SK-N-SH (cell line): ENCODE measurements around the gene BIRC3. TPM values are rescaled to one million over a fixed set of nuclear protein-coding genes. Genes with fewer than 3 reads are reported as not detected.

Source experiments
- CTCF ChIA-PET: fragments of 300-600, 350-600 bp; formaldehyde crosslinking; extraction: SDS; loops from one replicate; lab custom pipeline; 2021; lab: Yijun Ruan, JAX
- POLR2A ChIA-PET: fragments of 350-600 bp; sonication (Branson Sonifier 250); formaldehyde crosslinking; extraction: SDS; loops from one replicate; lab custom pipeline; 2020; ENCODE audit warnings: antibody characterized with exemption, inconsistent platforms; lab: Yijun Ruan, JAX
- DNase-seq: peaks from one replicate; pipeline ENCODE4 v3.0.0; 2012
- H2AFZ ChIP-seq: fragments of 200-600 bp; sonication (generic); 2 replicates; pipeline ENCODE4 v1.8.1; 2016; ENCODE audit warnings: antibody characterized with exemption, mild to moderate bottlenecking, low read depth
- H3F3A ChIP-seq: fragments of 200-600 bp; sonication (generic); replicated peaks from 2 replicates; pipeline ENCODE3; 2016; ENCODE audit warnings: antibody characterized with exemption, mild to moderate bottlenecking; ENCODE audit not compliant: insufficient read depth
- H3K27ac ChIP-seq, 2 experiments: fragments of 200-500 bp in 1 of 2; fragments of 200-600 bp in 1 of 2; sonication (Bioruptor generic) in 1 of 2; sonication (generic), shearing (Covaris generic) in 1 of 2; 2 replicates each; pipeline versions ENCODE4 v1.5.1 to v1.6.1; 2014 to 2016; ENCODE audit warnings: low read depth in 2 of 2, inconsistent platforms in 1 of 2, low read length in 1 of 2, mild to moderate bottlenecking in 1 of 2, mixed read lengths in 1 of 2
- H3K27me3 ChIP-seq: fragments of 200-600 bp; sonication (generic), shearing (Covaris generic); 2 replicates; pipeline ENCODE4 v1.6.1; 2016; ENCODE audit warnings: mixed run types; ENCODE audit not compliant: insufficient read depth
- H3K36me3 ChIP-seq, 2 experiments: fragments of 200-500 bp in 1 of 2; fragments of 200-600 bp in 1 of 2; sonication (Bioruptor generic) in 1 of 2; sonication (generic) in 1 of 2; replicated peaks in 1 of 2; 2 replicates each; pipeline versions ENCODE3 to v1.5.1; 2014 to 2016; ENCODE audit warnings: low read length in 1 of 2, mild to moderate bottlenecking in 1 of 2; ENCODE audit not compliant: insufficient read depth in 2 of 2, control insufficient read depth in 1 of 2
- H3K4me1 ChIP-seq, 2 experiments: fragments of 200-500 bp in 1 of 2; fragments of 200-600 bp in 1 of 2; sonication (Bioruptor generic) in 1 of 2; sonication (generic), shearing (Covaris generic) in 1 of 2; 2 replicates each; pipeline versions ENCODE4 v1.5.1 to v1.6.1; 2014 to 2016; ENCODE audit warnings: low read depth in 1 of 2, low read length in 1 of 2, mixed run types in 1 of 2; ENCODE audit not compliant: insufficient read depth in 2 of 2, control insufficient read depth in 1 of 2
- H3K4me2 ChIP-seq: fragments of 200-600 bp; sonication (generic), shearing (Covaris generic); 2 replicates; pipeline ENCODE4 v1.6.1; 2017; ENCODE audit warnings: mixed run types
- H3K4me3 ChIP-seq, 2 experiments: fragments of 200-500 bp in 1 of 2; fragments of 200-600 bp in 1 of 2; sonication (Bioruptor generic) in 1 of 2; sonication (generic), shearing (Covaris generic) in 1 of 2; 2 replicates each; pipeline versions ENCODE4 v1.5.1 to v1.8.1; 2014 to 2016; ENCODE audit warnings: low read depth in 2 of 2, inconsistent platforms in 1 of 2, low read length in 1 of 2, mild to moderate bottlenecking in 1 of 2, mixed read lengths in 1 of 2, moderate library complexity in 1 of 2
- H3K79me2 ChIP-seq: fragments of 200-600 bp; sonication (generic); 2 replicates; pipeline ENCODE4 v1.8.1; 2017; ENCODE audit warnings: mild to moderate bottlenecking; ENCODE audit not compliant: insufficient read depth
- H3K9ac ChIP-seq: fragments of 200-600 bp; sonication (generic); 2 replicates; pipeline ENCODE4 v1.6.1; 2017; ENCODE audit warnings: mixed run types
- H3K9me2 ChIP-seq: fragments of 200-600 bp; sonication (generic); 2 replicates; pipeline ENCODE4 v1.6.1; 2017; ENCODE audit warnings: mixed run types
- H3K9me3 ChIP-seq: fragments of 200-600 bp; sonication (generic); 2 replicates; pipeline ENCODE4 v1.6.1; 2017; ENCODE audit warnings: mixed run types, mild to moderate bottlenecking, moderate library complexity
- H4K20me1 ChIP-seq: fragments of 200-600 bp; sonication (generic); 2 replicates; pipeline ENCODE4 v1.6.1; 2017; ENCODE audit warnings: mild to moderate bottlenecking, mixed run types; ENCODE audit not compliant: insufficient read depth
- CHD2 ChIP-seq: fragments of 150-350 bp; IDR thresholded peaks from 2 replicates; pipeline ENCODE4 v1.6.1; 2018; ENCODE audit warnings: low read length; ENCODE audit not compliant: partially characterized antibody
- CTCF ChIP-seq: fragments of 200-600 bp; sonication (generic); IDR thresholded peaks from 2 replicates; pipeline ENCODE4 v1.6.1; 2017; ENCODE audit warnings: antibody characterized with exemption, mild to moderate bottlenecking, moderate library complexity
- ELF1 ChIP-seq: IDR thresholded peaks from 2 replicates; pipeline ENCODE4 v1.4.0; 2012
- EP300 ChIP-seq, 2 experiments: IDR thresholded peaks; 2 replicates each; pipeline versions ENCODE4 v1.4.0 to v1.6.1; 2012; ENCODE audit warnings: borderline replicate concordance in 1 of 2, low read depth in 1 of 2, low read length in 1 of 2
- FOSL2 ChIP-seq: IDR thresholded peaks from 2 replicates; pipeline ENCODE4 v1.4.0; 2012; ENCODE audit warnings: low read depth, mild to moderate bottlenecking, moderate library complexity, borderline replicate concordance
- FOXM1 ChIP-seq: IDR thresholded peaks from 2 replicates; pipeline ENCODE4 v1.4.0; 2012; ENCODE audit warnings: low read depth, mild to moderate bottlenecking
- GABPA ChIP-seq: IDR thresholded peaks from 2 replicates; pipeline ENCODE4 v1.4.0; 2012; ENCODE audit warnings: low read depth, mild to moderate bottlenecking
- GATA2 ChIP-seq: sonication (generic); formaldehyde crosslinking; IDR thresholded peaks from 2 replicates; pipeline ENCODE4 v1.5.0; 2020; ENCODE audit warnings: mild to moderate bottlenecking, missing genetic modification reagents
- IRF3 ChIP-seq: fragments of 150-350 bp; IDR thresholded peaks from 2 replicates; pipeline ENCODE4 v1.6.1; 2016; ENCODE audit warnings: mild to moderate bottlenecking, low read depth, low read length
- JUND ChIP-seq: IDR thresholded peaks from 2 replicates; pipeline ENCODE4 v1.4.0; 2012
- MXI1 ChIP-seq: IDR thresholded peaks from 2 replicates; pipeline ENCODE4 v1.6.1; 2012; ENCODE audit warnings: mild to moderate bottlenecking, low read depth, low read length, improper control_type of control experiment
- NFIC ChIP-seq: IDR thresholded peaks from 2 replicates; pipeline ENCODE4 v1.4.0; 2012; ENCODE audit warnings: borderline replicate concordance
- RAD21 ChIP-seq: IDR thresholded peaks from 2 replicates; pipeline ENCODE4 v1.6.1; 2012; ENCODE audit warnings: mild to moderate bottlenecking, low read length
- REST ChIP-seq: IDR thresholded peaks from 2 replicates; pipeline ENCODE4 v1.6.1; 2012; ENCODE audit warnings: mild to moderate bottlenecking, low read depth, low read length, moderate library complexity
- RFX5 ChIP-seq: IDR thresholded peaks from 2 replicates; pipeline ENCODE4 v1.6.1; 2012; ENCODE audit warnings: mild to moderate bottlenecking, improper control_type of control experiment, low read length
- RXRA ChIP-seq: IDR thresholded peaks from 2 replicates; pipeline ENCODE4 v1.4.0; 2012; ENCODE audit warnings: low read depth, mild to moderate bottlenecking, borderline replicate concordance
- SMC3 ChIP-seq: IDR thresholded peaks from 2 replicates; pipeline ENCODE4 v1.6.1; 2012; ENCODE audit warnings: low read depth, low read length, improper control_type of control experiment
- TCF12 ChIP-seq: IDR thresholded peaks from 2 replicates; pipeline ENCODE4 v1.4.0; 2012
- TEAD4 ChIP-seq: IDR thresholded peaks from 2 replicates; pipeline ENCODE4 v1.4.0; 2012; ENCODE audit warnings: mild to moderate bottlenecking, borderline replicate concordance; ENCODE audit not compliant: insufficient read depth
- USF1 ChIP-seq: IDR thresholded peaks from 2 replicates; pipeline ENCODE4 v1.4.0; 2012; ENCODE audit warnings: low read depth, borderline replicate concordance
- USF2 ChIP-seq: fragments of 150-350 bp; IDR thresholded peaks from 2 replicates; pipeline ENCODE4 v1.6.1; 2017; ENCODE audit warnings: antibody characterized with exemption, low read length, low read depth, borderline replicate concordance
- YY1 ChIP-seq: IDR thresholded peaks from 2 replicates; pipeline ENCODE4 v1.4.0; 2012; ENCODE audit warnings: low read depth, mild to moderate bottlenecking
- ZBTB33 ChIP-seq: IDR thresholded peaks from 2 replicates; pipeline ENCODE4 v1.4.0; 2012; ENCODE audit warnings: low read depth, borderline replicate concordance
- WGBS: methylation state at CpG from one replicate; pipeline ENCODE4 v1.1.6; 2017; ENCODE audit warnings: low lambda C conversion rate; 5-methylcytosine and 5-hydroxymethylcytosine counted together
- polyA plus RNA-seq, 3 experiments: library from polyadenylated mRNA; depleted of rRNA; stranded (reverse); fragments of >200 nt; gene quantifications; 2 replicates each; pipeline ENCODE4 v1.2.3, GENCODE V29; 2012

The BIRC3 gene
- polyA plus RNA-seq, 1 of the 3 experiments (the other 2 are of a cell fraction), result 0.46 TPM

- CTCF ChIA-PET, result interaction anchor here (0.6 to 2.2 kb wide), 16 partner anchors 9 to 132 kb away, joined by 3 to 12 read pairs (median 4); no protein-coding TSS in a partner anchor
- Histone ChIP-seq H2AFZ (no peak overlapping the region), H3K79me2 (peaks cover 65% of the 10 kb centered on the region), H3K9me2 (no peaks in the 10 kb centered on the region), H3K4me3 (no peak overlapping the region), H3K4me2 (no peak overlapping the region), H3K36me3 (peaks cover 47 to 63% of the 10 kb centered on the region in 2 experiments), H3K27ac (no peak overlapping the region), H4K20me1 (no peaks in the 10 kb centered on the region), H3K4me1 (no peaks in the 10 kb centered on the region), H3F3A (peaks cover 25% of the 10 kb centered on the region), H3K27me3 (no peaks in the 10 kb centered on the region), H3K9me3 (no peaks in the 10 kb centered on the region), H3K9ac (no peak overlapping the region)
- no peak for TF ChIP-seq IRF3
- no peak for TF ChIP-seq FOXM1
- no peak for TF ChIP-seq TCF12
- TF ChIP-seq USF1, result no peak
- TF ChIP-seq USF2, result no peak
- no peak for TF ChIP-seq EP300 (IDR thresholded peaks at IDR 0.05; ENCODE audit: borderline replicate concordance in 1 of 2, low read depth in 1 of 2, low read length in 1 of 2)
- TF ChIP-seq RFX5, result no peak
- no peak for TF ChIP-seq REST
- TF ChIP-seq MXI1, result no peak
- TF ChIP-seq JUND, result no peak
- TF ChIP-seq YY1, result no peak
- TF ChIP-seq CHD2, result no peak
- TF ChIP-seq GATA2 (CRISPR knock-in tag), result no peak
- TF ChIP-seq GABPA, result no peak
- 0 out of 2 replicates have a peak, but pooled peaks have one; percentile 21 for TF ChIP-seq SMC3
- no peak for TF ChIP-seq NFIC
- TF ChIP-seq FOSL2, result no peak
- TF ChIP-seq RAD21, result peak; percentile 54
- TF ChIP-seq ZBTB33, result no peak
- peak; percentile 50 for TF ChIP-seq CTCF
- TF ChIP-seq RXRA, result no peak
- TF ChIP-seq ELF1, result no peak
- TF ChIP-seq TEAD4, result no peak
- POLR2A ChIA-PET, result no interaction called here
- peak; percentile 35 for DNase-seq
- 84% methylated on average over 6 of the region's 6 CpGs for WGBS
Measured at GRCh38 chr11:102367364-102367763, 50.1 kb downstream of the BIRC3 start.
